Hematopoietic multipotent progenitor cell treated with erythropoietin and hydrocortisone succinate and interleukin-3 and kit ligand, for 15 days (in vitro differentiated cells): ENCODE results near the gene OR4E2.
"Not testable (repeated sequence)": the region's sequence is repeated elsewhere in the genome, so short reads cannot be mapped to it uniquely, and the experiment has no call there.

ENCODE experiments used
- DNase-seq: peaks from one replicate; pipeline ENCODE4 v3.0.0-alpha.2; 2015; ENCODE audit warnings: low spot score

OR4E2 gene

GRCh38 chr14:21697662-21698061, 44.0 kb downstream of the OR4E2 start:
- DNase-seq, result not testable (repeated sequence)

GRCh38 chr14:21698538-21698937, 44.9 kb downstream of the OR4E2 start:
- DNase-seq, result not testable (repeated sequence)

GRCh38 chr14:21699551-21699950, 45.9 kb downstream of the OR4E2 start:
- no peak for DNase-seq

GRCh38 chr14:21702316-21702715, 48.7 kb downstream of the OR4E2 start:
- DNase-seq, result no peak

GRCh38 chr14:21703357-21704326, 50.0 kb downstream of the OR4E2 start:
- no peak for DNase-seq

GRCh38 chr14:21704338-21704737, 50.7 kb downstream of the OR4E2 start:
- DNase-seq, result no peak

GRCh38 chr14:21711360-21711961, 57.8 kb downstream of the OR4E2 start:
- peak; percentile 39 for DNase-seq

- DNase-seq, result no peak
Measured at GRCh38 chr14:21712036-21712435, 58.4 kb downstream of the OR4E2 start.

GRCh38 chr14:21714318-21714929, 60.8 kb downstream of the OR4E2 start:
- DNase-seq, result no peak
